Lung (tissue), 12 donors: Measurements from ENCODE around the gene THOC1. TPM values are rescaled to one million over a fixed set of nuclear protein-coding genes. Genes with fewer than 3 reads are reported as not detected.
A peak's percentile ranks its signal among the peaks of the same experiment; 100 is the strongest.

ENCODE experiments used
- ATAC-seq: fragments of 200-7000 bp; cut with Tn5 transposase; one replicate; pipeline ENCODE4 v1.9.1; 2020; ENCODE audit warnings: moderate number of reproducible peaks; ENCODE audit not compliant: insufficient read depth, low FRiP score
- DNase-seq, 3 donors: peaks; one replicate each; pipeline ENCODE4 v3.0.0-alpha.2; 2013 to 2017
- H3K27ac ChIP-seq, 2 donors: one replicate each; pipeline ENCODE4 v1.5.1; 2013; ENCODE audit warnings: mild to moderate bottlenecking in 2 of 2, moderate library complexity in 2 of 2, control low read depth in 1 of 2, inconsistent platforms in 1 of 2, low read depth in 1 of 2, low read length in 1 of 2
- H3K27me3 ChIP-seq, 3 donors: one replicate each; pipeline ENCODE4 v1.5.1; 2013; ENCODE audit warnings: low read length in 2 of 3; ENCODE audit not compliant: control insufficient read depth in 3 of 3, insufficient read depth in 3 of 3
- H3K36me3 ChIP-seq, 4 donors: one replicate each; pipeline ENCODE4 v1.5.1; 2013; ENCODE audit warnings: low read length in 4 of 4, mild to moderate bottlenecking in 1 of 4, moderate library complexity in 1 of 4; ENCODE audit not compliant: control insufficient read depth in 4 of 4, insufficient read depth in 4 of 4
- H3K4me1 ChIP-seq, 5 donors: one replicate each; pipeline ENCODE4 v1.5.1; 2013; ENCODE audit warnings: low read length in 5 of 5, mild to moderate bottlenecking in 2 of 5, moderate library complexity in 1 of 5; ENCODE audit not compliant: control insufficient read depth in 5 of 5, insufficient read depth in 5 of 5
- H3K4me3 ChIP-seq: one replicate; pipeline ENCODE4 v1.5.1; 2013; ENCODE audit warnings: mild to moderate bottlenecking, control low read depth, moderate library complexity
- H3K9ac ChIP-seq, 2 donors: one replicate each; pipeline ENCODE4 v1.5.1; 2013; ENCODE audit warnings: low read length in 2 of 2, control low read depth in 1 of 2; ENCODE audit not compliant: insufficient read depth in 1 of 2
- H3K9me3 ChIP-seq, 4 donors: one replicate each; pipeline ENCODE4 v1.5.1; 2013; ENCODE audit warnings: low read length in 3 of 4, mild to moderate bottlenecking in 1 of 4, moderate library complexity in 1 of 4; ENCODE audit not compliant: control insufficient read depth in 4 of 4, insufficient read depth in 3 of 4
- CTCF ChIP-seq: IDR thresholded peaks from 2 replicates; pipeline ENCODE4 v1.5.1; 2012; ENCODE audit warnings: mild to moderate bottlenecking; ENCODE audit errors: control extremely low read depth, extremely low read depth
- WGBS, 2 donors: extraction: QIAGEN DNeasy Blood & Tissue Kit; methylation state at CpG; one replicate each; pipeline ENCODE4 v1.1.7; 2013; 5-methylcytosine and 5-hydroxymethylcytosine counted together
- polyA plus RNA-seq, 2 donors: library from polyadenylated mRNA; stranded (reverse); fragments of 200-250 nt; gene quantifications; one replicate each; pipeline ENCODE4 v1.2.1, GENCODE V29; 2013
- total RNA-seq, 2 donors: library from RNA; depleted of rRNA in 1 of 2; stranded (reverse); fragments of >200 nt in 1 of 2; gene quantifications; one replicate each; pipeline ENCODE4 v1.2.1, GENCODE V29; 2014 to 2021
- donor health status: control.
- donor health status: control.
- donor health status: Bipolar disorder and iron deficiency.
- donor health status: healthy.
- donor health status: DM: yes; HTN: yes; CAD: no.

THOC1 gene
- total and polyA plus RNA-seq, 4 donors: 12.1 to 109 (median 31.6) TPM

GRCh38 chr18:289026-289425 lies 21.2 kb upstream of the THOC1 start:
- Histone ChIP-seq H3K9me3 (no peaks in the 10 kb centered on the region), H3K4me1 (no peaks in the 10 kb centered on the region), H3K27ac (no peak overlapping the region), H3K9ac (no peak overlapping the region), H3K27me3 (no peaks in the 10 kb centered on the region), H3K36me3 (no peaks in the 10 kb centered on the region), H3K4me3 (no peak overlapping the region)
- DNase-seq (no peak), ATAC-seq (no peak)
- 40 to 80% methylated on average over 1 of the region's 1 CpG for WGBS, 2 donors
- no peak for TF ChIP-seq CTCF

- Histone ChIP-seq H3K27ac (no peak overlapping the region), H3K9me3 (no peaks in the 10 kb centered on the region), H3K4me1 (no peaks in the 10 kb centered on the region), H3K36me3 (no peaks in the 10 kb centered on the region), H3K4me3 (no peak overlapping the region), H3K9ac (no peak overlapping the region), H3K27me3 (no peaks in the 10 kb centered on the region)
- ATAC-seq (no peak), DNase-seq (peak in 2 of 3 donors; percentile 59 to 69)
- WGBS, 2 donors: 62 to 69% methylated on average over 8 of the region's 8 CpGs
- peak; percentile 12 for TF ChIP-seq CTCF
Measured at GRCh38 chr18:286515-287310, 18.9 kb upstream of the THOC1 start.

- no peak for TF ChIP-seq CTCF
- no peak overlapping the region for H3K9ac ChIP-seq
- ATAC-seq: no peak
- H3K36me3 ChIP-seq: no peaks in the 10 kb centered on the region
- no peaks in the 10 kb centered on the region for H3K9me3 ChIP-seq
- no peaks in the 10 kb centered on the region for H3K4me1 ChIP-seq
- WGBS, 2 donors: 69 to 82% methylated on average over 6 of the region's 6 CpGs
- no peak overlapping the region for H3K27ac ChIP-seq
- no peaks in the 10 kb centered on the region for H3K27me3 ChIP-seq
- DNase-seq: no peak
- H3K4me3 ChIP-seq: no peak overlapping the region
Measured at GRCh38 chr18:285817-286216, 18.0 kb upstream of the THOC1 start.

- ATAC-seq: no peak
- Histone ChIP-seq H3K27me3 (no peaks in the 10 kb centered on the region), H3K9ac (no peak overlapping the region), H3K27ac (no peak overlapping the region), H3K4me3 (no peak overlapping the region), H3K4me1 (no peaks in the 10 kb centered on the region), H3K36me3 (no peaks in the 10 kb centered on the region), H3K9me3 (no peaks in the 10 kb centered on the region)
- no peak for DNase-seq
- 64 to 77% methylated on average over 2 of the region's 2 CpGs for WGBS, 2 donors
- no peak for TF ChIP-seq CTCF
Measured at GRCh38 chr18:275486-275885, 7.6 kb upstream of the THOC1 start.
